HG03457 (cell line): ENCODE data around the gene RIC3.

Experiments used
- ATAC-seq: cut with Tn5 transposase; IDR thresholded peaks from one replicate; pipeline ENCODE4 v1.9.1; 2021; ENCODE audit warnings: moderate number of reproducible peaks; ENCODE audit not compliant: unreplicated experiment

RIC3 gene

DNA sequence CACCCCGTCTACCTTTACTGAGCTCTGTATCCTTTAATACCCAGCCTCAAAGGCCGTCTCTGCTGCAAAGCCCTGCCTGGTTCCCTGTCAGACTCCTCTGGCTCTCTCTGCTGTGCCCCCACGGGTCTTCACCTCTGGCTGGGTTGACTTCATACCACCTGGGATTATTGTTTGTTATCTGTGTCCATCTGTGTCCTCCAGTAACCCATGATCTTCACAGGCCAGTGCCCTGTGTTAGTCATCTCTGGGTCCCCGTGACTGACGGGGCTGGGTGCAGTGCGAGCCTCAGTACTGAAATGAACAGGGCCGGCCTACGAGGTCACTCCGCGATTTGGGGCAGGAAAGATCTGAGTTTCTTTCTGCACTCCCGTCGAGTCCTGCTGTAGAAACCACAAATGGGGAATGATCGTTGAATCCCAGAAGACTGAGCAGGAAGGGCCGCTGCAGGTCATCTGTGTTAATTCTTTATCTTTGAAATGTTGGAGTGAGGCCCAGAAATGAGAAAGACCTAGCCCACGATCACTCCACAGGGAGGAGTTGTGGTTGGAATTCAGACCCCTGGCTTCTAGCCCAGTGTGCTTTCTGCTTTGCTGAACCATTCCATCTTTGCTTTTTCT is 100.1 kb downstream of the RIC3 start:
- ATAC-seq, result no peak

DNA sequence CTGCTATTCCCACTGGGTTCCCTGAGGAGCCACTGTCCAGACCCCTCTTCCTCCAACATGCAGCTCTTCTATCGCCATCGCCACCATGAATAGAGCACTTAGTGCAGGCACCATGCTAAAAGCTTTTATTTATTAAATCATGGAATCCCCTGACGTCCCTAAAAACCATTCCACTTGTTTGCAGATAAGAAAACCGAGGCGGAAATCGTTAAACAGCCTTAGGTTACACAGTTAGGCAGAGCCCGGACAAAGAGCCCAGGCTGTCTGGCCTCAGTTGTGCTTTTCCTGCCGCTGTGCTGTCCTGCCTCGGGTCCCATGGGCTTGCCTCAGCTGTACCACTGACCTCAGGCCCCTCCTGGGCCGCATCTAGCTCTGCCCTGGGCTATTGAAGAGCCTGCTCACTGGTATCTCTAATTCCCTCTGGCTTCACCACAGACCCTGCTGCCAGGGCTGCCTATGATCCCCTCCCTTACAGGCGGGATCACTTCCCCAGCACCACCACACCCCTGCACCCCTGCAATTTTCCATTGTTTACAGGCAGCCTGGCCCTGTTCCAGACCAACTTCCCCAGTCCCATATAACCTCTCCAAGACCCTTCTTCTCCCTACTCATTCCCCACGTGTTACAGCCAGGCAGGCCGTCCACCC is 100.8 kb downstream of the RIC3 start:
- ATAC-seq, result no peak

DNA sequence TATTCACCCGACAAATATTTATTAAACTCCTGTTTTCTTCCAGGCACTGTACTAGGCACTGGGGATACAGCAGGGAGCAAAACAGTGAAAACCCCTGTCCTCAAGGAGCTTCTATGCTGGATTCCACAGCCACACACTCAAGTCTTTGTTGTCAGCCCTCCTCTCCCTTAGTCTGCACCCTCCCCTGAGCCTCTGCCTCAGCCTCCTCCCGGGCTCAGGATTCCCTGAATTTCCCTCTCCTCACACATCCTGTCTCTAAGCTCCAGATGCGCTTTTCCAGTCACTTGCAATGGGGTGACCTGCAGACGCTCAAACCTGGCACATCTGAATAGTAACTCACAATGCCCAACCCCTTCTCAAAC is 101.3 kb downstream of the RIC3 start:
- ATAC-seq, result no peak

DNA sequence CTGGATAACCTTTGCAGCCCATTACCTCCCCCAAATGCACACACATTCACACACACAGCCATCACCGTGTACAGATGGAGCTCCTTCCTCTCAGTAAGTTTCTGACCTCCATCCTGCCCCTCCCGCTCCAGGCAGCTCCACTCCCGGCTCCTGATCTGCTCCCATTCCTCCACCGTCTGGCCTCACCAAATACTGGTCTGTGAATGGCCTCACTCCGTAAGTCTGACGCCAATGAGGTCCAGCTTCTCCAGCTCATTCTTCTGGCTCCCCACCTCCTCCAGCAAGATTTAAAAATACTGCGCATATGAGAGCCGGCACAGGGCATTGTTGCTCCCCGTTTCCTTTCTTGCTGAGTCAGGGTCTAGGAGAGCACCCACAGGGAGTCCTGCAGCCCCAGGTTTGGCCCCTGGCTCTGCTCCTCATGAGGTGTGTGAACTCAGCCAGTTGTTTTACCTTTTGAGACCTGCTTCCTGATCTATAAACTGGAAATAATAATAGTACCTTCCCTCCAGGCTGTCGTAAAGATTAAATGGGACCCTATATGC is 101.8 kb downstream of the RIC3 start:
- ATAC-seq, result no peak

DNA sequence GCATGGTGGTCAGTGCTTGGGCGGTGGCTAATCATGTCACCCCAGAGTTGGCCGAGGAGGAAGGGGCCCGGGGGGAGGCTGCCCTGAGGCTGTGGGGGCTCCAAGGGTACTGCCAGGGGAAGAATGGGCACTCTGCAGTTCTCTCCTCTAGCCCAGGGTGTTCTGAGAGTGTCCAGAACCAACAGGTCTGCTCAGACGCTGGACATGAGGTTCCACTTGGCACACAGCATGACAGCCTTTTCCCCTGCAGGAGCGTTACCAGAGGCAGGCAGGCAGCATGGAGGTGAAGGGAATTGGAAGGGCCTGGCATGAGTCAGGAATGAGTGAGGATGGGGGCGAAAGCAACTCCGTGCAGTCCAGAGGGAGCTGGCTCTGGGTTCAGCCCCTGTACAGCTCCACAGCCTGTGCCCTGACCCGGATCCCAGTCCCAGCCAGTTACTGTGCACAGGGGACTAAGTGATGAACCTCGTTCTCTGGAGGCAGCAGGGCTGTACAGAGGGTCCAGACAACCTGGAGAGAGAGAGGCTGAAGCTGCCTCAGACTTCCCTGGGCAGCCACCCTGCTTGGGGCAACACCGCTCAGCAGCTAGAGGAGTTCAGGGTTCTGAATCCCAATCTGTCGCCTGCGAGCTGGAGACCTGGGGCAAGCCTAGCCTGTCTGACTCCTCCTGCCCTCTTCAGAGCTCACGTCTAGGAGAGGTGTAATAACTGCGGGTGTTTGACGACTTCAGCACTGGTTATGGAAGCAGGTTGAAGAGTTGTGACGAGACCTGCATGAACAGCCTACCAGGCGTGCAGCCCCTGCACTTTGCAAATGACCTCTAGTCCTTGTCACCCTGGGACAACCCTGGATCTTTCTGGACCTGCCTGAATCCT is 102.6 kb downstream of the RIC3 start:
- no peak for ATAC-seq

DNA sequence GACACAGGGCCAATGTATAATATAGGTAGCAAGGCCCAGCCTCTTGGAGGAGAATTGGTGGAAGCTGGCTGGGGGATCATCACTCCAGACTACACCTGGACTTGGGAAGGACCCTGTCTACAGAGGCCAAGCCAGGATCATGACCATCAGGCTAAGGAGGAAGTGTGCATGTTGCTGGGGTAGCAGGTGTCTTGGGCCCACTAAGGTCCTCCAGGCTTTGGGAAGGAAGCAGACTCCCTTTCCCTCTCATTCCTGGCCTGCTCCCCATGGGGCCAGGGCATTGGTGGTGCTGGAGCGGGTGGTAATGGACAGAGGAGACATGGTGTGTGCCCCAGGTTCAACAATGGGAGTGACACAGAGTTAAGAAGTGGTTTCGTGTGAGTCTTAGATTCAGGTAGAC is 103.8 kb downstream of the RIC3 start:
- ATAC-seq, result no peak

DNA sequence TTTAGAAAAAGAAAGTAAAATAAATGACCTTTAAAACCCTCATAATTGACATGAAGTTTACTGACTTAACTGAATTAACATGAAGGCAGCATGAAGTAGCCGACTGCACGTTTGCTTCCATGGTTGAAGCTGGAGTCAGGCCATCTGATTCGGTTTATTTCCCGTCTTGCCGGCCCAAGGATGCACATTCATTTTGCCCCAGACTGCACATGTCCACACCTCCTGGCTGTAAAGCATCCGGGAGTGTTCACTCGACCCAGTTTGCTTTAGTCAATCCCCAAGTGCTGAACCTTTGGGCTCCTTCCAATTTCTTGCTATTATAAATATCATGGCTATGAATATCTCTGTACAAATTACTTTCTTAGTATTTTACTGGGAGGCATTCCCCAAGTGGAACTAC is 105.5 kb downstream of the RIC3 start:
- no peak for ATAC-seq

DNA sequence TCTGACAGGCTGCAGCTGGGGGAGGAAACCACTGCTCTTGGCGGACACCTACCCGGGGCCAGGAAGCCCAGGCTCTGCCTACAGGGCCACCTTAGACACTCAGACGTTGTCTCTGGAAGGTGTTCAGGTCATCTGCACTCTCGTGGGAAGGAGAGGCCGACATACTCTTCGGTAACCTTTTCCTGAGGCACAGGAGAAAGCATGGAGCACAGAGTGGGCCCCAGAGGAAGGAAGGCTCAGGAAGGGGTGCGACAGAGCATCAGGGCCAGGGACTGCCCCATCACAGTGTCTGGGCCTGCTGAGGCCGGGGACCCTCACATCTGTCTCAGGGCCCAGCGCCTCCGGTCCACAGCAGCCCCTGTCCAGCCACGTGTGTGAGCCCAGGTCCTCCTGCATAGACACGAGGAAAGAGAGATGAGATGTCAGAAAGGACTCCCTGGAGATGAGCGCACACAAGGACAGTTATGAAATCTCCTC is 106.0 kb downstream of the RIC3 start:
- ATAC-seq, result no peak

DNA sequence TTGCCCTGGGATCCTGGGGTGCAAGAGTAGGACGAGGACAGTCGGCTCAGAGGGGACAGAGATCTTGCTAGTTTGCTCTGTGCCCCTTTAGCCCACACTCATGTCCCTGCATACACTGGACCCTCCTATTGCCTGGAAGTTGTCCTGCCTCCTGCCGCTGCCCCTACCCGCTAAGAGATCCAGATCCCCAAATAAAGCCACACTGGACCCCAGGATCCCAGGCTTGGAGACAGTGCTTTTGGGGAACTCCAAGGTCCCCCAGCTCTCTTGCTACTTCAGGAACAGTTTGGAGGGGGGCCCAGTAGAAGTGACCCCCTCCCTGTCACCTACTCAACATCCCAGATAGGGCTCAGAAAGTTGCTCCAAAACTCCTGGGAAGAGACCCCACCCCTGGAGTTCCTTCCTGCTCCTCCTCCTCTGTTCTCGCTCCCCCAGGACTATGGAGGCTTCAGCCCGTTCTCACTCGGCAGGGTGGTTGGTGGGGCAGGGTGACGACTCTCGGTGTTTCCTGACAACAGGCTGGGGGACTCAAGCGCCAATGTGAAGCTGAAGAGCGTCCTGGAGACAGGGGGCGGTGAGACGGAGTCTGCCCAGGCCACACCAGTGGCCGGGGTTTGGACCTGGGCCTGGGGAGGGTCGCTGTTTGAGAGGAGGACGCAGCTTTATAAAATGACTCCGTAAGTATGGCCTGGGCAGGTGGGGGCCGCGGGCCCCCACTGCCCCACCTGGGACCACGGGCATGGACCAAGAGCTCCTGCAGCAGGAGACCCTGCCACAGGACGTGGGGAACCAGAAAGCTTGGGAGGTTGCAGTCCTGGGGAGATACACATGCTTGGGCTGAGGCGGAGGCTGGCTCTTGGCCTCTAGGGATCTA is 107.0 kb downstream of the RIC3 start:
- no peak for ATAC-seq

DNA sequence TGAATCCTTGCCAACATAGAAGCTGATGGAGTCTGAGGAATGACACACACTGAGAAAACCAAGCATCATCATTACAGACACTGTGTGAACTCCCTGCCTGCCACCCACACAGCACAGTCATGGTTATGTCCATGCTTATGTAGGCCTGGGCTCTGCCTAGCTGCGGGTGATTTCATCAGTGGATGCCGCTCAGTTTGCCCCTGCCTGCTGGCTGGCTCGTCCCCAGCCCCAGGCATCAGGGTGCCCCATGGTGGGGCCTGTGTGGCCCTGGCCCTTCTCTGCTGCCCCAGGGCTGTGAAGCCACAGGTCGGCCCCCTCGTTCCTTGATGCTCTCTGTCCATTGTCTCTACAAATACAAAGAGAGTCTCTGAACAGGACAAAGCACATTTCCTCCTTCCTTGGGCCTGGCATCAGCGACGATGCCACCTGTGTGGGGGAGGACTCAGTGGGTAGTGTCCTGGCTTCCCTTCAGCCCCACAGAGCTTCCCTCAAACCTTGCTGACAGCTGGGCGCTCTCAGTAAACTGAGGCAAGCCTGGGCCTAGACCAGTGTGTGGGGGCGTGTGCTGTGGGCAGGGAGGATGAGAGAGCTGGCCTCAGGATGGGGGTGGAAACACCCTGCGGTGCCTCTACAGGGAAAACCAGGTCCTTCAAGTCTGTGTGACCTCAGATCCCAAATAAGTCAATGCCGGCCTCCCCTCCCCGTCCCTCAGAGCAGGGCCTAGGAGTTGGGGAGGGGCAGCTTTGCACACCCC is 107.8 kb downstream of the RIC3 start:
- no peak for ATAC-seq

DNA sequence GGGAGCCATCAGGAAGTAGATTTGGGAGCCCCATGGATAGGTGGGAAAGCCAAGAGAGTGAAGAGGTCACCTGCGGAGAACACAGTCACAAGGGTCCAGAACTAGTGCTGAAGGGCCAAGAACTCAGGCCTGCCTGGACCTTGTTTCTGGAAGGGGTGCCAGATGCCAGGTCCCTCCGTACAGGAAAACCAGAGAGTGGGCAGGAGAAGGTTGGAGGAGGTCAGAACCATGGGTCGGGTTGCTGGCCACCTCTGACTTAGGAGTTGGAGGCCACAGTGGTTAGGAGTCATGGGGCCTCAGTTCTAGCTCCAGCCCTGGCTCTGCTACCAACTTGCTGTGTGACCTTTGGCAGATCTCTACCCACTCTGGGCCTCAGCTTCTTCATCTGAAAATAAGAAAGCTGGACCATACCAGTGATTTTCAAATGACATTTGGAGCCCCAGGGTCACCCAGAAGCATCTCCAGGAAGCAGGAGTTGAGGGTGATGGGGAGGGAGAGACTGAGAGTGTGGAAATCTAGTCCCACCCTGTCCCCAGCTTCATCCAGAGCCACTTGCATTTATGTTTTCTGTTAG is 108.6 kb downstream of the RIC3 start:
- no peak for ATAC-seq

DNA sequence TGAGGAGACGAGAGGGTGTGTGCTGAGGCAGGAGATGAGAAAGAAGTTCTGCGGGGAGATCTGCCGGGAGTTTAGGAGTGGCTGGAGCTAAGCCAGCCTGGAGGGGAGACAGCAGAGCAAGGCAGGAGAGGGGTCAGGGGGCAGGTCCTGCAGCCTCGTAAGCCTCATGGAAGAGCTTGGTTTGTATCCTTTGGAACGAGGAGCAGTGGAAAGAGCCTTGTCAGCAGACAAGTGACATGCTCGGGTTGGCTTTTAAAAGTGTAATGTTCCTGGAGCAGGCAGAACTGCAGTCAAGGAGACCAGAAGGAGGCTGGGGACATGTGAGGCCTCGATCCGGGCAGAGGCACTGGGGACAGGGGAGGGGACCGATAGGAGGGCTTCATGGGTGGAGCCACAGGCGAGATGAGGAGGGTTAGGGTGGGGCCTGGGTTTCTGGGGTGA is 109.2 kb downstream of the RIC3 start:
- no peak for ATAC-seq

DNA sequence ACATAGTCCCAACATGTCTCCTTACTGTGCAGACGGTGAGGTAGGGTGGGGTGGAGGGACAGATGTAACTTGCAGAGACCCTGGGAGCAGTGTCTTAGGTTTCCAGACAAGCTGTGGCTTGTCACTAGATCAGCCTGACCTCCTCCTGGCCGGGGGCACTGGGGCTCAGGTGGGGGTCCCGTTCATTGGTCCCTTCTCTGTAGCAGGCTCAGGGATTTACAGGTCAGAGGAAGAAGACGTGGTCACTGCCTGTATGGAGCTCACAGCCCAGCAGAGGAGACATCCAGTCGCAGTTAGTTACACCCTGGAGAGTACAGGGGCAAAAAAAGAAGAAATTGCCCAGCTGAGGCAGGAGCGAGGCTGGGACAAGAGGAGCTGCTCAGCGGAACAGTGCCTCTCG is 109.8 kb downstream of the RIC3 start:
- ATAC-seq, result no peak

DNA sequence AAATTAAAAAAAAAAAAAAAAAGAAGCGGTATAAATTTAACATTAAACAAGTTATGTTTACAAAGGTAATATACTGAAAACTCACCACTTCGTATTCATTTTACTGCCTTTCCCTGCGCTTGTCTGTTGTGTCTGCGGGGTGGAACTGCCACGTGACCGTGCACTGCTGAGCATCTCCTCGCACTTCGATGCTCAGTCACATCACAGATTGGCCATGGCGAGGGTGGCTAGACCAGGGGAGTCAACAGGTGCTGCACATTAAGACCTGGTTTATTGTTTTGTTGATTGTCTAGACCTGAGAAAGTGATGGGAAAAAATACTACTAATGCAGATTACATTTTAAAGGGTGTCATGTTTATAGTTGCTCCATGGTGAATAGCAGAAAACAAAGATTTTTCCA is 110.6 kb downstream of the RIC3 start:
- ATAC-seq, result no peak

DNA sequence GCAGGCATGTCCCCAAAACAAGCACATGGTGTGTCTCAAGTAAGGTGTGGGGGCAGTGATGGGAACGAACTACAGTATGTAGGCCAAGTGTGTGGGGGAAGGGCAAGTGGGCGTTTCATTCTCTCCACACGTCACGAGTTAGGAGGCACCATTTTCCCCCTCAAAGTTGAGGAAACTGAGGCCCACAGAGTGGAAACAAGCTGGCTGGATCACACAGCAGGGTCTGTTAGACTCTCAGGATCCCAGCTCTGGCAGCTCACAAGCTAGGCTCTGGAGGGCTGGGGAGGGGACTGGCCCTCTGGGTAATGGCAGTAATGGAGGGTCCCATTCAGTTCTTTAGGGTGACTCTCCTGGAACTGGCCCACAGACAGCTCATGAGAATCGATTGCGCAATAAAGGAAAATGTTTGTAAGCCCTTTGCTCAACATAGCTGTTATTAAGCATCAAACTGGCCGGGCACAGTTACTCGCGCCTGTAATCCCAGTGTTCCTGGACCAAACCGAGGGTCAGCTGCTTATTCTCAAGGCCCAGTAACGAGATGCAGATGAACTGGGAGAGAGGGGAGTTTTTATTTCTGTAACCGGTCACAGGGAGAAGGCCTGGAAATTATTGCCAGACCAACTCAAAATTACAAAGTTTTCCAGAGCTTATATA is 111.9 kb downstream of the RIC3 start:
- ATAC-seq, result no peak
